ENCODE data around the gene IL36G.

Gene IL36G

DNA sequence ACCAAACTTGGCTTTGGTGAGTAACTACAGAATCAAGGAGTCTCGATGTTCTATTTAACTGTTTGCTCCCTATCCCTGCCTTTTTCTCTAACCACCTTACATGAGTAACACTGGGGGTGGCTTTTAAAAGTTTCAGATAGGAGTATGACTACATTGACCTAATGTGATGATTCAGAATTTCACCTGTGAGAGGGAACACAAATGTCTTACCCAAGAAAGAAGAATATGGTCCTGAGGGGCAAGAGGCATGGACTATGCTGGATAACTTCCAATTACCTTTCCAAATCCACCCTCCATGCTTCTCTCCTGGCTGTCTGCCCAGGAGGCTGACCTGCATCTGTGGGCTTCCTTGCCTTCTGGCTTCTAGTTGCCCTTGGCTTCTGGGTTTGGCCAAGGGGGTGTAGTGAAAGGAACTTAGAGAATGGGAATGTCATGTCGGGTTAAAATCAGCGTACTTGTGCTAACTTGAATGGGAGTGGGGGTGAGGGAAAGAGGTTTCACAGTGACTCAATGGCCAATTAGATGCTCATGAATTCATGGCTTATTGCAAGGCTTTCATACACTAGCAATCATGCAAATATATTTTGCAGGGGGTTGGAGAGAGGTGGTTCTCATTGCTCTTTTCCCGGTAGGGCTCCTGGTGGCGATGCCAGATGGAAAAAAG, 5.3 kb upstream of the IL36G start:
- no peak for DNase-seq (ENCODE audit: low read depth in 2 of 2)

DNA sequence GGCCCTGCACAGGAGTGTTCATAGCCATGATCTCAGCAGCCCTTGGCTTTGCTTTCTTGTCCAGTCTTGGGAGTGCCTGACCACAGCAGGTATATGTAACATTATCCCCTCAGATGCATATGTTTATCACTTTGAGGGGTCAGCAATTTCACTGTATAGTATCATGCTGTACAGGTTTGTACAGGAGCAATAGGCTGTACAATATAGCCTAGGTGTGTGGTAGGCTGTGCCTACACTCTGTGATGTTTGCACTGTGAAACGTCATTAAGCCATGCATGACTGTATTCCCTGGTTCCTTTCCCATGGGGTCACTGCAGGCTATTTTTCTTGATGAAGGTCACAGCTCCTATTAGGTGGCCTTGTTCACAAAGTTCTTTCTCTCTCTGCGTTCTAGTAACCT, 4.7 kb upstream of the IL36G start:
- no peak for DNase-seq (ENCODE audit: low read depth in 2 of 2)

DNA sequence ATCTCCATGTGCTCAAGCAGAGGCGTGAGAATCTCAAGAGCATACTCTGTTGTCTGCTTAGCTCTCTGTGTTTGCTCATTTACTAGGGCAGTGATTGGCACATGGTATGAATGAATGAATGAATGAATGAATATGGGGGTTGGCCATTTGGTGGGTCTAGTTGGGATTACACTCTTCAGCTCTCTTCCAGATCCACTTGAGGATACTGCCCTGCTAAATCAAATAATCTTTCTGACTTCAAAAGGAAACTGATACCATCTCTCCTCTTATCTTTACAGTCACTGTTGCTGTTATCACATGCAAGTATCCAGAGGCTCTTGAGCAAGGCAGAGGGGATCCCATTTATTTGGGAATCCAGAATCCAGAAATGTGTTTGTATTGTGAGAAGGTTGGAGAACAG, 1.9 kb downstream of the IL36G start:
- DNase-seq (ENCODE audit: low read depth in 2 of 2), result no peak

DNA sequence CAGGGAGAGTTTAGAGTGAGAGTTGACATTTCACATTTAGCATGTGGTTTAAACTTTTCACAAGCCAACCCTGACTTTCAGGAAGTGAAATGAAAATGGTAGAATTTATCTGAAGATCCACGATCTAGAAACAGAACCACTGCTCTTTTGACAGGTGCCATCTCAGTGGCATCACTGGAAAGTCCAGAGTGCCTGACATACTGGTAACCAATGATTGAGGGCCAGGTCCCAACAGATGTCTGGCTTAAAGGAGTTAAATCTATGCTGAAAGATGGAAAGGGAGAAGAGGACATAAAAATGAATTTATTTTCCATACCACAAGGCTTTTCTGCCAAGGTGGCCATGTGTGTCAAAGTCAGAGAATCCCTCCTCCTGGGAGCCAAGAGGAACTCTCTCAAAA, 2.7 kb downstream of the IL36G start:
- DNase-seq (ENCODE audit: low read depth in 2 of 2), result no peak

DNA sequence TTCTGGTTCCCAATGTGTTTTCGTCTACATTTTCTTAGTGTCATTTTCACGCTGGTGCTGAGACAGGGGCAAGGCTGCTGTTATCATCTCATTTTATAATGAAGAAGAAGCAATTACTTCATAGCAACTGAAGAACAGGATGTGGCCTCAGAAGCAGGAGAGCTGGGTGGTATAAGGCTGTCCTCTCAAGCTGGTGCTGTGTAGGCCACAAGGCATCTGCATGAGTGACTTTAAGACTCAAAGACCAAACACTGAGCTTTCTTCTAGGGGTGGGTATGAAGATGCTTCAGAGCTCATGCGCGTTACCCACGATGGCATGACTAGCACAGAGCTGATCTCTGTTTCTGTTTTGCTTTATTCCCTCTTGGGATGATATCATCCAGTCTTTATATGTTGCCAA, 7.3 kb downstream of the IL36G start:
- DNase-seq (ENCODE audit: low read depth in 2 of 2), result no peak

DNA sequence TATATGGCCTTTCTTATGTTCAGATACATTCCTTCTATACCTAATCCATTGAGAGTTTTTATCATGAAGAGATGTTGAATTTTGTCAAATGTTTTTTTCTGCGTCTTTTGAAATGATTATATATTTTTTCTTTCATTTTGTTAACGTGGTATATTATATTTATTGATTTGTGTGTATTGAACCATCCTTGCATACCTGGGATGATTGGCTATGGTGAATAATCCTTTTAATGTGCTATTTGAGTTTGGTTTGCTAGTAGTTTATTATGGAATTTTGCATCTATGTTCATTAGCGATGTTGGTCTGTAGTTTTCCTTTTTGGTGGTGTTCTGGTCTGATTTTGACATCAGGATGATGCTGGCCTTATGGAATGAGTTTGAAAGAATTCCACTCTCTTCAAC, 11.8 kb downstream of the IL36G start:
- no peak for DNase-seq (ENCODE audit: low read depth in 2 of 2)

DNA sequence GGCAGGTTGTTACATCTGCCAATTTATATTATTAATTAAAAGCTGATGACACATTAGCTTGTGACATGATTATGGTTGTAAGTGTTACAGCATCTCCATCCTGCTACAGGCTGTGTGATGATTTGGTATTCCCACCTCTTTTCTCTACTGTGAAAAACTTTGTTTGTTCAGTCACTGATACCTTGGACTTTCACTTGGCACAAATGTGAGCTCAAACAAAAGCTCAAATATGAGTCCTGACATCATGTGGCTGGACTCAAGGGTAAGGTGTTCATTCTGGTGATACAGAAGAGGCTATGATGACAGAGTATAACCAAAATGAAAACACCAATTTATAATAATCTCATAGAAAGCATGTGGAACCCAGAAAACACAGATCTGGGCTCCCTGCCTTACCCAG, 16.0 kb downstream of the IL36G start:
- no peak for DNase-seq (ENCODE audit: low read depth in 2 of 2)

DNA sequence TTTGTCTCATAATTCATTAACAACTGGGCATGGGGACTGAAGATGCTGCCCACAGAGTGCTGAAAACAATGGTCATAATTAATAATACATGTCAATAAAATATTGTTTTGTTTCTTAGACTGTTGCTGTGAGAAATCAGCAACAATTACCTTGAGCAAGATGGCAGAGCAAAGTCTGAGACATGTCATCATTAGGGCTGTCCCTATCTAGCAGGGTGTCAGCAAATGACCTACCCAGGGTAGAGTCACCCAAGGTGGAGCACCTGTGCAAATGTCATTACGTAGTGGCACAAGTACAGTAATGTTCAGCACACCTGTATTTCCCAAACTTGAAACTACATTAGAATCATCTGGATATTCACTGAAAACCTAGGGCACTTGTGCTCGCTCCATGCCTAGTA, 16.8 kb downstream of the IL36G start:
- no peak for DNase-seq (ENCODE audit: low read depth in 2 of 2)

DNA sequence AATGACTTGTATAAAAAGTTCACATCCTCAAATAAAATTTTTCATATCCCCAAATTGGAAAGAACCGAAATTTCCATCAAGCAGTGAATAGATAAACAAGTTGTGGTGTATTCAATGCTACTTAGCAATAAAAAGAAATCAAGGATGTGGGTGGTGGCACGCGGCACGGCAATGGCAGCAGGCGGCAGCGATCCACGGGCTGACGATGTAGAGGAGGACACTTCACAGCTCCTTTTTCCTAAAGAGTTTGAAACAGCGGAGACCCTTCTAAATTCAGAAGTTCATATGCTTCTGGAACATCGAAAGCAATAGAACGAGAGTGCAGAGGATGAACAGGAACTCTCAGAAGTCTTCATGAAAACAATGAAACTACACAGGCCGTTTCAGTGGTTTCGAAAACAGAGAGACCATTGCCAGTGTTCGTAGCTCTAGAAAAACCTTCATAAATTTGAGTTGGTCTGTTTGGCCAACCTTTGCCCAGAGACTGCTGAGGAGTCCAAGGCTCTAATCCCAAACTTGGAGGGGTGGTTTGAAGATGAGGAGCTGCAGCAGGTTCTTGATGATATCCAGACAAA, 17.6 kb downstream of the IL36G start:
- no peak for DNase-seq (ENCODE audit: low read depth in 2 of 2)

DNA sequence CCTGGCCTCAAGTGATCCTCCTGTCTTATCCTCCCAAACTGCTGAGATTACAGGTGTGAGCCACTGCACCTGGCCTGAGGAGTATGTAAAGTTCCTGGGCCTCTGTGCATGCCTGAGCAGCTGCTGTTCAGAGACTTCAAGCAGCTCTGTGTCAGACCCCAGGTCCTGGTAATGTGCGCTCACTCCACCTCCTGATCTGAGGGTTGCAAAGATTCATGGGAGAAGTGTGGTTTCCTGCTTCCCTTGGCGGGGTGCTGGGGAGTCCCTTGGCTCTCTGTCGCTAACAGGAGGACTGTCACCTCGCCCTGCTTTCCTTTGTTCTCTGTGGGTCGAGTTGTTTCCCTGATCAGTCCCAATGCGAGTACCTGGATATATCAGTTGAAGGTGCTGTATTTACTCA, 18.8 kb downstream of the IL36G start:
- peak; percentile 18 to 33 for DNase-seq (ENCODE audit: low read depth in 2 of 2)

DNA sequence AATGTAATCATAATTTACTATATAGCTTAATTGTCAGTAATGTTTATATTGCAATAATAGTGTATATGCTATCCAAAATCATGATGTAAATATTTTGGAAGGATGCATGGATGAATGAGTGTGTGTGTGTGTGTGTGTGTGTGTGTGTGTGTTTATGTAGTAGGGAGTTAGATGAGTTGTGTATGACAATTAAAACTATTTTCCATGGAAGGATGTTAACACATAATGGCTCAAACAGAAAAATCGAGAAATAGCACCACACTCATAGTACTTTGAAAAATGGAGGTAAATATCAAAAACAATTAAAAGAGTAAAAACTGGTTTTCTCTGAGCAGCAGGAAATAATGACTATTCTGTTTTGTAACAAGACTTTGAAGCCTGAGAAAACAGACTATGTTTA, 19.3 kb downstream of the IL36G start:
- no peak for DNase-seq (ENCODE audit: low read depth in 2 of 2)

DNA sequence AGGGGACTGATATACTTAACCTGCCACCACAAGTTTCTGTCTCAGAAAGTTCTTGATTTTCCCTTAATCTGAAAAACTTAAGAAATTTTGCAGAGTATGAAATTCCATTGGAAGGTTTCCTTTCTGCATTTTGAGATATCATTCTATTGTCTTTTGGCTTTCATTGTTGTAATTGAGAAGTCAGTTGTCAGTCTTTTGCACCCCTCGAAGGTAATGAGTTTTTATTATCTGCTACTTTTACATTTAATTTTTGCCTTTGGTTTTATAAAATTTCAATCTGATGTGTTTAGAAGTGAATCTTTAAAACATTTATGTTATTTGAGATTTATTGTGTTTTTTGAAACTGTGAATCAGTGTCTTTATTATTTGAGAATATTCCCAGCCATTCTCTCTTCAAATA, 22.6 kb downstream of the IL36G start:
- DNase-seq (ENCODE audit: low read depth in 2 of 2), result no peak

DNA sequence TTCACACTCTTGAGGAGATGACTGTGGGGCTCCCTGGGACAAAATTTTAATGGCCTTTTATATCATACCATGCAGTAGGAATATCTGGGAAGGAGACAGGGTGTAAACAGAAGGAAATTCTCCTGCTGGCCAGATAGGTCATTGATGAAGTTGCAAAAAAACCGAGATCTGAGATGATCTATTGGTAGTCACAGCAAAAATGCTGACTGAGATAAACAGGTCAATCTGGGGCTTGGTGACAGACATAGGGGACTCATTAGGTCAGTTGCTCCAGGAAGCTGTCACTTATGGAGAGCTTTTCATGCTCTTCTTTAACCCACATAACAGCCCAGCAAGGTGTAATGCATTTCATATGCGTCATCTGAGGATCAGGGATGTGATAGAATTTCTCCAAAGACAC, 24.9 kb downstream of the IL36G start:
- DNase-seq (ENCODE audit: low read depth in 2 of 2), result no peak

DNA sequence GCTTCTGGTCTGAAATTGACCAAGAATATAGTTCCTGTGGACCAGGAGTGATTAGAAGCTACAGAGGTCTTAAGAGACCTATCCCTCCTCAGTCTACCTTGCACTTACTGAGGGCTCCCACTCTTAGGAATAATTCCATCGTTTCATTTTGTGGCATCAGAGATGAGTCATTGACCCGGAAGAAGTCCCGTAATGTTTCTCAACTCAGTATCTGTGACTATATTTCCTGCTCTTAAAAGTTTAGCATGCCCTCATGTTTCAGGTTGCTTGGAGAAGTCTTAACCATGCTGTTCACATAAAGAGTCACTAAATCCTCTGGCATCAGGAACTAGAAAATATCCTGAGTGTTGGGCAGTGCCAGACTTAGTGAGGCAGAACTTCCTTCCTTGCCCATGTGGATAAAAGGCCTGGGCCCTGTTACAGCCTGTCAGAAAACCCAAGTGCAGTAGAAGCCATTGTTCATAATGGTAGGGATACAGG, 27.3 kb downstream of the IL36G start, which contains the start of gene IL36A:
IL36A (plus strand) TSS at position 430 of the 480 bp plus-strand sequence. CDS start 413 bp downstream, outside the sequence.
- DNase-seq (ENCODE audit: low read depth in 2 of 2), result no peak

DNA sequence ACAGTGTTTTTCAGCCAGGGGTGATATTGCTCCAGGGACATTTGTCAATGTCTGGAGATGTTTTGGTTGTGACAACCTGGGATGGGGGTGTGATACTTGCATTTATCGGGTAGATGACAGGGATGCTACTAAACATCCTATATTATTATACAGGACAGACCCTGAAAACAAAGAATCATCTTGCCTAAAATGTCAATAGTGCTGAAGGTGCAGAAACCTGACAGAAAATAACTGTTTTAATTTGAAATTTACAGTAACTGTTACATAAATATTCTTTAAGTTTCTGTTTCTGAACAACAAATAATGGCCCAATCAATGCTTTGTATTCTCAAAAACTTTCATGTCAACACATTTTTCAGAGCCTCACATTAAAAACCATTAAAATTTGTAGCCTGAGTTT, 29.4 kb downstream of the IL36G start:
- no peak for DNase-seq (ENCODE audit: low read depth in 2 of 2)

DNA sequence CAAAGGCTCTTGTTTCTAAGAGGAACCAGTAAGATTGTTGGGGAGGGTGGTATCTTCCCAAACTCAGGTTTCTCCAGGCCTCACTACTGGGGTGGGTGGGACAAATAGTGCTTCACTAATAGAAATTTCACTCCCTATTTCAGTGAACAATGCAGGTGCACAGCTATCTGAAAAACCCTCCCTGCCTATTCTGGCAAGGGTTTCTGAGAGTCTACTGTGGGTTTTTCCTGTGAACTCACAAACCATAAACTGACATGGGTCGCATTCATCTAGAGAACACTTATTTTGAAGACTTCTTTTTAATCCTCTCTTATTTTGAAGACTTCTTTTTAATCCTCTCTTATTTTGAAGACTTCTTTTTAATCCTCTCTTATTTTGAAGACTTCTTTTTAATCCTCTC, 31.8 kb downstream of the IL36G start:
- no peak for DNase-seq (ENCODE audit: low read depth in 2 of 2)

DNA sequence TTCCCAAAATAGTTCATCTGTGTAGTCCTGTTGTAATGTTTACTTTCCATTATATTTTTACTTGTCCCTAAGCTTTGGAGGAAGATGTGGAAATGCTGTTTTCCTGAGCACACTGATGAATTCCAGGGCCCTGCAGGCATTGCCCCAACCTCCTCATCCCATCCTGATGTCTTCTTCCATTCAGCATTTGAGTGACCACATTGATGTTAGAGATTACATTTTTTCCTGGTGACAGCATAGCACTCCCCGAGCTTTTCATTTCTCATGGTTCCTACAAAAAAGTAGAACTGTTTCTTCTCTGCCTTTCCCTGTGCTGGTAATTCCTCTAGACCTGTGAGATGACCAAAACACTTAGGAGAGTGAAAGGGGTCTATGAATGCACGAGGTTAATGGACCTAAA, 32.3 kb downstream of the IL36G start:
- DNase-seq (ENCODE audit: low read depth in 2 of 2), result no peak

DNA sequence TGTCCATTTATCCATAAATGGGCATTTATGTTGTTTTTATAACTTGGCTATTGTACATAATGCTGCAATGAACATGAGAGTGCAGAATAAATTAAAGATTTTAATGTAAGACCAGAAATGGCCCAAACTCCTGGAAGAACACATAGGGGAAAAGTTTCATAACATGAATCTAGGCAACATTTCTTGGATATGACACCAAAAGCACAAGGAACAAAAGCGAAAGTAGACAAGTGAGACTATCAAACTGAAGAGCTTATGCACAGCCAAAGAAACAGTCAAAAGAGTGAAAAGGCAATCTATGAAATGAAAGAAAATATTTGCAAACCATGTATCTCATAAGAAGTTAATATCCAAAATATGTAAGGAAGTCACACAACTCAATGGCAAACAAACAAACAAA, 33.3 kb downstream of the IL36G start:
- no peak for DNase-seq (ENCODE audit: low read depth in 2 of 2)

DNA sequence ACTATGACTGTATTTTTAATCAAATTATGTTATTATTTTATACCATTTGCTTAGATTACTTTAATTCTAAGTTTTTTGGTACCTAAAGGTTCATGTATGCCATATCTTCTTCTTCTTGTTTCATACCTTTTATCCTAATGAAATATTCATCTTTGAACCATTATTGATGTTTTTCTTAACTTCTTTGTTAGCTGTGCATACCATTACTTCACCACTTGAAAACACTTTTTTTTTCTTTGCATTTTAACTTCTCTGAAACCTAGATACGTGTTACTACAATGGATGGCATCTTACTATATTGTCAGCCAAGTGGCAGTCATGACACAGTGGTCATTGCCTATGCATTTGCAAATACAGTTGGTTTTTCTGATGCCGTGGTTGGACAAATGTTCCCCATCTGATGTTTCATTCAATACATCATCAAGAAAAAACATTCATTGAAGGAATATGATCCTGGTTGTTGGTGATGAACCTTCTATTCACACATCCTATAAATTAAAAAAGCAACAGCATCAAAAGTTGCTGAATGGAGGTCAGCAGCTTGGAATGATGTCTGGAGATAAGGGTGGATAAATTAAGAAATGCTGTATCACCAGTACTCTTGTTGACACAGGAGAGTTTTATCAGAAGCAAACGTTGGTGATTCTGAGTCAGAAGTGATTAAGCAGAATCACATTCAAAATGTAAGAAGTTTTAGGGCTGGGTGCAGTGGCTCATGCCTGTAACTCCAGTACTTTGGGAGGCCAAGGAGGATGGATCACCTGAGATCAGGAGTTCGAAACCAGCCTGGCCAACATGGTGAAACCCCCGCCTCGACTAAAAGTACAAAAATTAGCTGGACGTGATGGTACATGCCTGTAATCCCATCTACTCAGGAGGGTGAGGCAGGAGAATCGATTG, 34.9 kb downstream of the IL36G start:
- no peak for DNase-seq (ENCODE audit: low read depth in 2 of 2)

DNA sequence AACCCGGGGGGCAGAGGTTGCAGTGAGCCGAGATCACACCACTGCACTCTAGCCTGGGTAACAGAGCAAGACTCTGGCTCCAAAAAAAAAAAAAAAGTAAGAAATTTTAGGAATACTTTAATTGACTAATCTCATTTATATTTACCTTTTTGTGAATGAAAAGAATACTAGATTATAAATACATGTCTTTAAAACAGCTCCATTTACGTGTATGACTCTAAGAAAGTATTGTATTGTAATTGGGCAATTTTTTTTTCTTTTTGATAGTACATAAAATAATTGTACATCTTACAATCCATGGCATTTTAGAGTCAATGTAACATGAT, 35.5 kb downstream of the IL36G start:
- DNase-seq (ENCODE audit: low read depth in 2 of 2), result no peak

DNA sequence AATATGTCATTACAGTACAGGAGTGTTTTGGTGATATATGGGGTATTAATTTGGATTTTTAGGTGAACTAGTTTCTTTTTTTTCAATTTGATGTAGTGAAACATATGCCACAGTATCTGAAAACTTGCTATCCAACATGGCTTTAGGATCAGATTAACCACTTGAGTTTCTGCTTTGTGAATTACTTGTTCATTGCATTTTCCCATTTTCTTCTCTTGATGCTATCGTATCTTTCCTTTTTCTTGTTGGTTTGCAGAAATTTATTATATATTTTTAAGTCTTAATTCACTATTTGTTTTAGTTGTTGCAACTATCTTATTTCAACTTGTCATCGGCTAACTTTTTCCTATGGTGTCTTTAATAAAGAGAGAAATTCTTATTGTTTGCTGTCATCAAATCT, 36.3 kb downstream of the IL36G start:
- DNase-seq (ENCODE audit: low read depth in 2 of 2), result no peak

DNA sequence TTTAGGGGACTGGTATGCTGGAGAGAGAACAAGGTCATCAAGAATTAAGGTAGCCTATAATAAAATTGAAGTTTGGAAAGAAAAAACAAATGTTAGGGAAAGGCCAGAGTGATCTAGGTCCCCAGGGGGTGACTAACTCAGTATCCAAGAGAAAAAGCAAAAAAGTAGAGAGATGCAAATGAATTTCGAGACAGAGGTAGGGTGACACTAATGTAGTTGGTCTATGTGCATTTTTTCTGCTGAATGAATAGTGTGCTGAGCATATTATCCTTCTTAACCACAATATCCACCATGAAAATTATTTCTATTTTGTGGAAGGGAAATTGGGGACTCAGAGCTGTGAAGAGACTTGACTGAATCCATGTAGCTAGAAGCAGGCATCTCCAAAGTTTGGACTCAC, 37.2 kb downstream of the IL36G start:
- DNase-seq (ENCODE audit: low read depth in 2 of 2), result no peak

DNA sequence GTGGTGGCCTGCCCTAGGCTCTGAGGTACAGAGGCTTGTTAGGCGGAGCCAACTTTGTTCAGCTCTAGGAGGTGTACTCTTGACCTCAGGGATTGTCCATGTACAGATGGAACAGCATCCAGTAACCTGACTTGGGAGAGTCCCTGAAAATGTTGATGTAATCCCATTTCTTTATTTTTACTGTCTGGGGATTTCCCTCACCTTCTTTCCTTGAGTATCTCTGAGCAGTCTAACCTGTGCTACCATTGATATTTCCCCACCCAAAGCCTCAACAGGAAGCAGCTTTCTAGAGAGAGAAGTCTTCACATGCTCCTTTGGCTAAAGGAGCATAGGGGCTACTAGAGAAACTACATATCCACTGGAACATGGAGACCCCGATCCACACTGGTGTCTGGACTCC, 37.8 kb downstream of the IL36G start:
- DNase-seq (ENCODE audit: low read depth in 2 of 2), result no peak

Measured in stimulated activated CD8-positive, alpha-beta memory T cell treated with anti-CD3 and anti-CD28 coated beads, Interleukin-7, amount 100 ng/mL, for 1 hour (primary cell).